Fibroblast of the conjunctiva (primary cell): Measurements from ENCODE around the gene HYAL1.
"Not testable (repeated sequence)": the region's sequence is repeated elsewhere in the genome, so short reads cannot be mapped to it uniquely, and the experiment has no call there.

Source experiments
- DNase-seq: peaks from one replicate; pipeline ENCODE4 v3.0.0-alpha.2; 2010; ENCODE audit warnings: low read depth

Gene HYAL1

DNA sequence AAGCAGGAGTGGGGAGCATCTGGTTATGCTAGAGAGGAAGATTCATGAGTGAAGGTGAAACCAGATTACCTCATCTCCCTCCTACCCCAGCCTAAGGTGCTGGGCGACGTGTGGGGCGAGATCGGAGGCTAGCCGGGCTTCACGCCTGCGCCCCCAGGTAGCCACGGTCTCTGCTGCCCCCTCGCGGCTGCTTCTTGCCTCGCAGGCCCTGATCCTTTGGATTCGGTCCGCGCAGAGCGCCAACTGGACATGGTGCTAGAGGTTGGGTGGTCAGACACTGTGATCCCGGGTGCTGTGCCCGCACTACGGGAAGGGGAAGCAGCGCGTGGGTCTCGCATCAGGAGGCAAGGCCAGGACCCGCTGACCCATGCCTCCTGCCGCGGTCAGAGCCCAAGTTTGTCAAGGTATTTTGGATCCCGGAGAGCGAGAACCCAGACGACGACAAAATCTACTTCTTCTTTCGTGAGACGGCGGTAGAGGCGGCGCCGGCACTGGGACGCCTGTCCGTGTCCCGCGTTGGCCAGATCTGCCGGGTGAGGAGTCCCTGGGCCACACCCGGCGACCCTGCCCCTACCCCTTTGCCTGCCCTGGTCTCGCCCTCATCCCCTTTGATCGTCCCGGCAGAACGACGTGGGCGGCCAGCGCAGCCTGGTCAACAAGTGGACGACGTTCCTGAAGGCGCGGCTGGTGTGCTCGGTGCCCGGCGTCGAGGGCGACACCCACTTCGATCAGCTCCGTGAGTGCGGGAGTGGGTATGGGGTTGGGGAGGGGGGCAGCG is 30.3 kb downstream of the HYAL1 start:
- peak; percentile 40 for DNase-seq

DNA sequence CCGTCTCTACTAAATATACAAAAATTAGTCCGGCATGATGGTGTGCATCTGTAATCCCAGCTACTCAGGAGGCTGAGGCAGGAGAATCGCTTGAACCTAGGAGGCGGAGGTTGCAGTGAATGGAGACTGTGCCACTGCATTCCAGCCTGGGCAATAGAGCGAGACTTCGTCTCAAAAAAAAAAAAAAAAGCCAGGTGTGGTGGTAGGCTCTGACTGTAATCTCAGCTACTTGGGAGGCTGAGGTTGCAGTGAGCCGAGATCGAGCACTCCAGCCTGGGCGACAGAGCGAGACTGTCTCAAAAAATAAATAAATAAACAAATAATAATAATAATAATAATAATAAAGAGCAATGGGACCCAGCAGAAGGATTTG is 30.9 kb downstream of the HYAL1 start:
- DNase-seq: not testable (repeated sequence)

DNA sequence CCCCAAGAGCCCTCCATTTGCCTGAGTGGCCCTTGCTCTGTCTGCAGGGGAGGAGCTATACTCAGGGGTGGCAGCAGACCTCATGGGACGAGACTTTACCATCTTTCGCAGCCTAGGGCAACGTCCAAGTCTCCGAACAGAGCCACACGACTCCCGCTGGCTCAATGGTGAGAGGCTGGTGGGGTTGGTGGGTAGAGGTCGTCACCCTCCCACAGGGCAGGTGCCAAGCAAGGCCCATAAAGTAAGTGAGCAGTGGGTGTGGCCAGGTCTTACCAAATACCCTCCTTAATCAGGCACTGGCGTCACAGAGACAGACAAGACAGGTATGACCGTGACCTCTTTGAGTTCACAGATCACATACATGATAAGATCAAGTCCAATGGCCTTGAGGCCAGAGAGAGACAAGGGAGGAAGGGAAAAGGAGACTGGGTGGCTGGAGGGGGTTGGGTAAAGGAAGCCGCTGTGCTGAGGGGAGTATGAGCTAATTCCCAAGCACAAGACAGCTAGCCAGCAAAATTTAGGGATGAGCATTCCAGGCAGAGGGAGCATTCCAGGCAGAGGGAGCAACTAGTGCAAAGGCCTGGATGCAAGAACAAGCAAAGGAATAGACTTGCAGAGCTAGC is 31.9 kb downstream of the HYAL1 start:
- no peak for DNase-seq

DNA sequence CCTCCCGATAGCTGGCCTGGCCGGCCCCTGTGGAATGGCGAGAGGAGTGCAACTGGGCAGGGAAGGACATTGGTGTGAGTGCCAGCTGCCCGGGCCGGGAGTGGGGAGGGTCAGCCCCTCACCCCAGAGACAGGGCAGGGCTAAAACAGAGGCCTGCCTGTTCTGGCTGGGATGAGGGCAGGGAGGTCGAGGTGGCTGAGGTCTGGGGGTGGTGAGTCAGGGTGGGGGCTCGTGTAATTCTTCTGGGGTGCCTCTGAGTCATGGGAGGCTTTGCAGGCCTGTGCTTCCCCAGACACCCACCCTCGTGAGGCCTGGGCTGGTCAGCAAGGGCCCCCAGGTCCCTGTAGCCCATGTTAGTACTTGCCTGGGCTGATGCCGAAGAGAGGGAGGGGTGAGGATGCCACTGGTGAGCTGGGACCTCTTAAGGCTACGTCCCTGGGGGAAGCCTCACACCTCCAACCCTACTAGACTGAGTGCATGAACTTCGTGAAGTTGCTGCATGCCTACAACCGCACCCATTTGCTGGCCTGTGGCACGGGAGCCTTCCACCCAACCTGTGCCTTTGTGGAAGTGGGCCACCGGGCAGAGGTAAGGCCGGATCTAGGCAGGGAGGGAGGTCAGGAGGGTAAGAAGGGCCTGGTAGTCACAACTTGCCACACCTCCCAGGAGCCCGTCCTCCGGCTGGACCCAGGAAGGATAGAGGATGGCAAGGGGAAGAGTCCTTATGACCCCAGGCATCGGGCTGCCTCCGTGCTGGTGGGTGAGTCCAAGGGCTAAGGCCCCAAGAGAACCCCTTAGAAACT is 32.8 kb downstream of the HYAL1 start:
- DNase-seq: no peak

DNA sequence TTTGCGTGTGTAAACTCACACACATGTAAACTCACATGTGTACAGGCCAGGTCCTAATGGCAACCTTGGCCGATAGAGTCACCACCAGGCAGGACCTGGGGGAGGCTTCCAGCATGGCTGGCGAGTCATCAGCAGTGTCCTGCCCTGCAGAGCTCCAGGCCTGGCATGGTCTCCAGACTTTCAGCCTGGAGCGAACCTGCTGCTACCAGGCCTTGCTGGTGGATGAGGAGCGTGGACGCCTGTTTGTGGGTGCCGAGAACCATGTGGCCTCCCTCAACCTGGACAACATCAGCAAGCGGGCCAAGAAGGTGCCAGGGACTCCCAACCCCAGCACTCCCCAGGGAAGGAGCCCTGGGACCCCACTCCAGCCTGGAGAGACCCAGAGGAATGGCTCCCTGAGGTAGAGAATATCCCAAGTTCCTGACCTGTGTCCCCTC is 33.4 kb downstream of the HYAL1 start:
- DNase-seq: no peak

DNA sequence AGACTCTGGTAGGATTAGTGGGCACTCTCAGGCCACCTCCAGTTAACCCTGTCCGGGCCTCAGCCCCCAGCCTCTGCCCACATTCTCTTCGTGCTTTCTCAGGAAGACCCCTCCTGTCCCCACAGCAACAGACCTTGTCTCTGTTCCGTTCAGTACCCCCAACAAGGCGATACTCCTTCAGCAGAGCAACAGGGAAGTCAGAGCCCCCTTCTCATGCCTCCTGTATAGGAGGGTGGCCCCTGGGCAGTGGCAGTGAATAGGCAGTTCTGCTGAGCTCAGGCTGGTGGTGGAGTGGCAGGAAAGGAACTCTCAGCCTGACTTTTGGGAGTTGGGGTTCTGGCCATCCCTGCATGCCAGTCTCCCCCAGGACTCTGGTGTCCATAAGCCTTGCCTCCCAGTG is 33.9 kb downstream of the HYAL1 start:
- DNase-seq: no peak

DNA sequence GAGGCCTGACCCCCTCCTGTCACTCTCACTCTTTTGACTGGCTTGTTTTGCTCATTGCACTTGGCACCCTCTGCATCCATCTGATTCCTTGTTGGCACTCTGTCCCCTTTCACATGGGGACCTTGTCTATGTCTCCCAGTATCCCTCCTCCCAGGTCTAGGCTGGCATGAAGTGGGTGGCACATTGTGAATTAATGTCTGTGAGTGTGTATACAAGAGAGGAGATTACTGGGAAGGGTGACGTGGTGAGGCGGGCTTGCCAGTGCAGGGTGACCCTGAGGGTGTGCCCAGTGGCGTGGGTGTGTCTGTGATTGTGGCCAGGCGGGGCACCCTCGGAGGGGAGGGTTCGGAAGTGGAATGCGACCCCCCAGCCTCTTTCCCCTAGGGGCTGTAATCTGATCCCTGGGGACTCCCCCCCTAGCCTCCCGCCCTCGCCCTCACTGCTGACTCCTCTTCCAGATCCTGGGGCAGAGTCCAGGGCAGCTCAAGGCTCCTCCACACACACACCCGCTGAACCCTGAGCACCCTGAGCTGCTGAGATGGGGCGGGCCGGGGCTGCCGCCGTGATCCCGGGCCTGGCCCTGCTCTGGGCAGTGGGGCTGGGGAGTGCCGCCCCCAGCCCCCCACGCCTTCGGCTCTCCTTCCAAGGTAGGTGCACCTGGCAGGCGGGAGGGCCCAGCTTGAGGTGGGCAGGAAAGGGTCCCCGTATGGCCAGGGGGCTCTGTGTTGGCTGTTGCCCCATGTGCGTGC is 34.5 kb downstream of the HYAL1 start, which contains the start of gene SEMA3B:
SEMA3B (plus strand) TSS at position 445 of the 749 bp plus-strand sequence; CDS start at position 539, 94 bp downstream.
- DNase-seq: no peak

DNA sequence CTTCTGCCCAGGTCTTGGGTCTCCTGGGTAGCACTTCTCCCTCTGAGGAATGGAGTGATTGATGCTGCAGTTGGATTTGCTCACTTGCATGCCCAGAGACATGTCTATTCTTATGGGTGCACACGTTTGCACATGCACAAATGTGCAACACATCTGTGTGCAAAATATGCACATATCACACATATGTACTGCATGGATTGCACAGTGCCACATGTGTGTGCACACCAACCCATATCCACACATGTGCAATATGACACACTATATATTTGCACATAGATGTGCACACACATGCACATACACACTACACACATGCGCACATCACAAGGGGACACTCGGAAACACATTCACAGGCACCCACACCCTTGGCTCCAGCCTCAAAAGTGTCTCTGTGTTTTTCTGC is 35.1 kb downstream of the HYAL1 start:
- no peak for DNase-seq

DNA sequence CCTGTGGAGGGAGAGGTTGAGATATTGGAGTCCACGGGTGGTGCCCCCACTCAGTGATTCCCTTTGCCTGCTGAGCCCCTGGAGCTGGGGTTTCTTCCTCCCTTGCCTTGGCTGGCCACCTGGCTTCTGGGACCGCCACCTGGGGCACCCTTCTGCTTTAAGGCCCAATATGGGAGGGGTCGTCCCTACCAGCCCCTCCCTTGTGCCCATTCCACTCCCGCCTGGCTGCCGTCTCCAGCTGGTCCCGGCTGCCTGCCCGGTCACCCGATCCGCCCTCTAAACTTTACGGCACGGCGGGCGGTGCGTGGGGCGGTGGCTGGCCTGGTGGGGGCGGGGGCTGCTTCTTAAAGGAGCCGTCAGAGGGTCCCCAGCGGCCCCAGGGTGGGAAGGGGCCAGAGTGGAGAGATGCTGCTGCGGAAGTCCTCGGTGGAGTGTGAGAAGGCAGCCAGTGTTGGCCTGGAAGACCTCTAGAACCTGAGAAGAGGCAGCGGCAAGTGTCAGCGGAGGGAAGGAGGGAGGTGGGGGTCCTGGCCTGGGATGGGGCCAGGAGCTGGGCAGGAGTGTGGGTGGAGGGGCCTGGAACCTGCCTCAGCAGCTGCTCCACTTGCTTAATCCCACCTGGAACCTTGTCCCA is 36.0 kb downstream of the HYAL1 start:
- DNase-seq: no peak

DNA sequence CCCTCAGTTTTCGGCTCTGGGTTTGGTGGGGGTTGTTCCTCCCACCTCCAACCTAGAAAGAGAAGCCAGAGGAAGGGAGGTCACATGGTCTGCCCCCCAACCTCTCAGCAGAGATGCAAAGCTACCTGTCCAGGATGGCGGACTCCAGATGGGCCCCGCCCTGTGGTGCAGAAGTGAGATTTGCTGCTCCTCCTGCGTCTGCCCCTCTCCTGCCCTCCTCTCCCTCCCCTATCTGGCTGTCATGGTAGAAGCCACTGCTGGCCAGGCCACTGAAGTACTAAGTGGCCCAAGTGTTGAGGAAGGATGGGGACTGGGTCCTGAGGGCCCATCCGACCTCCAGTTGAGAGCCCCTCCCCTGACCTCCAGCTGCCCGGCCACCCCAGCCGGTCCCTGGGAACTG is 36.5 kb downstream of the HYAL1 start:
- DNase-seq: no peak

DNA sequence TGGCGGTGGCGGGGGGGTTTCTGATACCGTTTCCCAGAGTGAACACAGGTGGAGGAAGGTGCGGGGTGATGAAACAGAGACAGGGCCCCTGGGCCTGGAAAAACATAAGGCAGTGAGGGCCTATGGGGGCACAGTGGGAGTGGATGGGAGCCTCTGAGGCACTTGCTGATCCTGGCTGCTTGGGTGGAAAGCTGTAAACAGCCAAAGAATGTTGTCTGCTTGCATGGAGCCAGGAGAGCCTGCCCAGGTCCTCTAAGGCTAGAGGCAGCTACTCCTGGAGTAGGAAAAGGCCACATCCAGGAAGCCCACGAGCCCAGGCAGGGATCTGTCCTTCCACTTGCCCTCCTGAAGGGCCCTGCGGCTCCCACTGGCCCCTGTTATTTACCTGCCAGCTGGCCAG is 37.4 kb downstream of the HYAL1 start:
- DNase-seq: no peak

DNA sequence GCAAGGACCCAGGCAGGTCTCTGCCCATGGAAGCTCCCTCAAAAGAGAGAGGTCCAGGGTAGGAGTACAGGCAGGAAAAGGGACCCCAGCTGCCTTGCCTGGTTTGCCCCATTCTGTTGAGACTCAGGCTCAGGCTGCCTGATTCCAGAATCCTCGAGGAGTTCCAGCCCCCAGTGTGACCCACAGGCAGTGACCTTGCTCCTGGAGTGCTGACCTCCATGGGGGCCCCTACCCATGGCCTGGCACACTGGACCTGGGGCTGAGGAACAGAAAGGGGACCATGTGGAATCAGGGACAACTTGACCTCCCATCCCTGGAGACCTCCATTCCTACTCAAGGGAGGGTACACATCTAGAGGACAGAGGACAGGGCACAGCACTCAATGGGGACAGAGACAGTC is 37.8 kb downstream of the HYAL1 start:
- no peak for DNase-seq

DNA sequence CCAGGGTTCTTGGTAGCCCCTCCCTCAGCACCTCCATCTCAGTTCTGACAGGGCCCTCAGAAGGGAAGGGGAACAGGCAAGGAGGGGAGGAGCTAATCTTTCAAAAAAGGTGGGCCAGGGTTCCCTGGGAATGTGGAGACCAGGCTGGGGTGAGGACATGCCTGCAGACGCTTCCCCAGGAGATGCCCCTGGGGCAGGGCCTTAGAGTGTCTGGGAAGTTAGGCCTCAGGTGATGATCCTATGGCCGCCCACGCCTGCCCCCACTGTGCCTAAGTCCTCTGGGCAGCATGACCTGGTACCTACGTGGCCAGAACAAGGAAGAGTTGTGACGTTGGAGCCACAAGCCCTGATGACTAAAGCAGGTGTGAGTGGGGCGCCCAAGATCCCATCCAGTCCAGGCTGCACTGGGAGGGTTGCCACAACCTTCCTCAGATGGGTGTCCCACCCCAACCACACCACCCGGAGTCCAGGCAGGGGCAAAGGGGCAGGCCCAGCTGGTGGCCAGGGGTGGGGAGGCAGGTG is 38.3 kb downstream of the HYAL1 start:
- DNase-seq: no peak

DNA sequence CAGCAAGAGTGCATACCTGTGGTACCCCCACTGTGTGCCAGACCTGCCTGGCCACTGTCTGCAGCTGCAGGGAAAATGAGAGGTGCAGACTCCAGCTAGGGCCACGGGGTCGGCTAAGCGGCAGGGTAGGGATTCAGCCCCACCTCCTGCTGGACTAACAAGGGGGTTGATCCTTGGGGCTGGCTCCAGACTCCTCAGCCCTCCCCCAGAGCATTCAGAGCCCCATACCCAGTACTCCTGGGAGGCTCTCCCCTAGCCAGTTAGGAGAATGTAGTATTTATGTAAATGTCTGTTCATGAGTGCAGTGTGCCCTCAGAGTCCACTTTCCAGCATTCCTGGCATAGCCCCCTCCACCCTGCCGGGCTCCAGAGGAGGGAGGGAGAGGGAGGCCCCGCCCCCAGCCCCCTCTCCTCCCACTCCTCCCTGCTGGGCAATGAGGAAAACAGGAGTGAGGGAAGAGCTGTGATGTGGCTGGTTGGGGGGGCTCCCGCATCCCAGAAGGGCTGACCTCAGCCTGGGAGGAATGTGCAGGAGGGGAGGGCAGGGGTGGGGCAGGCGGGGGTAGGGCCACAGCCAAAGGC is 38.9 kb downstream of the HYAL1 start:
- DNase-seq: peak; percentile 81

DNA sequence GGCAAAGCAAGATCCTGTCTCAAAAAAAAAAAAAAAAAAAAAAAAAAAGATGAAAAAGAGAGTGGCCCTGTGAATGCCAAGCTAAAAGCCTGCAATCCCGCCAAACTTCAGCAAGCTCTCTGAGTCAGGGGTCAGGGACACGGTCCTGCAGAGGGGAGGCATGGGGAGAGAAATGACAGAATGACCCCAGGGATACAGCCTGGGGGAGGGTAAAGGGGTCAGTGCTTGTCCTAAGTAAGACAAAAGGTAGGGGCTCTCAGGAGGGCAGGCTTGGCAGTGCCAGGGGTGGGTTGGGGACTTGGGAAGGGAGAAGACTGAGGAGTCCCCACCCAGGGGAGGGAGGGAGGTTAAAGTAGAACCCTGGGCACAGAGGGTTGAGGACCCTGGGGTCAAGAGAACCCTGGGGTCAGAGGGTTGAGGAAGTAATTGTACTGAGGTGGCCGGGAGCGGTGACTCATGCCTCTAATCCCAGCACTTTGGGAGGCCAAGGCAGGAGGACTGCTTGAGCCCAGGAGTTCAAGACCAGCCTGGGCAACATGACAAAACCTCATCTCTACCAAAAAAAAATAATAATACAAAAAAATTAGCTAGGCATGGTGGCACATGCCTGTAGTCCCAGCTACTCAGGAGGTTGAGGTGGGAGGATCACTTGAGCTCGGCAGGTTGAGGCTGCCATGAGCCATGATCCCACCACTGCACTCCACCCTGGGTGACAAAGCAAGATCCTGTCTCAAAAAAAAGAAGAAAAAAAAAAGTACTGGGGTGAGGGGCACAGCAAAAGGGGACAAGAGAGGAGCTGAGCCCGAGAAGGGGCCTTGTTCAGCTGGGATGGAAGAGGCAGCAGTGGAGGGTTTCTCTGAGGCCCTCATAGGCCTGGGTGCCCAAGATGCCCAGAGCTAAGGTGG is 39.6 kb downstream of the HYAL1 start:
- no peak for DNase-seq

DNA sequence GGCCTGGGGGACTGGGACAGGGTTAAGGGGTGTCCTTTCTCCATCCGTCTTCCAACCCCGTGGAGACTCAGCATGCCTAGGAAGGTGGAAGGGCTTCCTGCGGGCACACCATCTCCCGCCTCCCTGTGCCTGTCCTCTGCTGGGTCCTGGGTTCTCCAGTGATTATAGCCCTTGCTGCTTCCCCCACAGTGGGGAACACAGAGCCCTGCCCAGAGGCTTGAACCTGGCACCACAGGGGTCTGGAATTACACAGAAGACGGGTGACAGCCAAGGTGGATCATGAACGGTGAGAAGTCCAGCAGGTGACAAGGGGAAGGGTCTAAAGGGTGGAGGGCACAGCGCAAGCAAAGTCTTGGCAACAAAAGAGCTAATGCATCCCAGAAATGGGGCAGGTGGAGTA is 40.6 kb downstream of the HYAL1 start:
- DNase-seq: no peak

DNA sequence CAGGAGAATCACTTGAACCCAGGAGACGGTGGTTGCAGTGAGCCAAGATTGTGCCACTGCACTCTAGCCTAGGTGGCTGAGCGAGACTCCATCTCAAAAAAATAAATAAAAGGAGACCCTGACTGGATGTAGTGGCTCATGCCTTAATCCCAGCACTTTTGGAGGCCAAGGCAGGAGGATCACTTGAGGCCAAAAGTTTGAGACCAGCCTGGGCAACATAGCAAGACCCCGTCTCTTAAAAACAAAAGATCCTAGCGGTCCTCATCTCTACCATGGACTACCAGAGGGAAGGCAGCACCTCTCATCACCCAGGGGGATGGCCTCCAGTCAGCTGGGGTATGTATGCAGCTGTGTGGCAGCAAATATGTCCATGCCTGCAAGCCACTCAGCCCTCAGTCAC is 41.2 kb downstream of the HYAL1 start:
- DNase-seq: not testable (repeated sequence)

DNA sequence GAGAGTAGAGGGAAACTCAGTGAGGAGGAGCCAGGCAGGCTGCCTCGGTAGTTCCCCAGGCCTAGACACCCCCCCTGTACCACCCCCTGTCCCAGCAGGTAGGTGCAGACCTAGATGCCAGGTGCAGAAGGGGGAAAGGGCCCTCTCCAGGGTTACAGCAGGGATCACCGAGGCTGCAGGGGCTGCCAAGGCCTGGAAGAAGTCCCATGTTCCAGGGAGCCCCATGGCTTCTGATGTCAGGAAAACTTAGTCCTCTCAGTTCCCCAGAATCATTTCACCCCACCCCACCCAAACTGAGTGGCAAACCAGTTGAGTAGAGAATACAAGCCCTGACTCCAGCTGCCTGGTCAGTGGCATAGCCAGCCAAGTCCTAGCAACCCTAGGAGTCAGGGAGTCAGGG is 41.9 kb downstream of the HYAL1 start:
- no peak for DNase-seq

DNA sequence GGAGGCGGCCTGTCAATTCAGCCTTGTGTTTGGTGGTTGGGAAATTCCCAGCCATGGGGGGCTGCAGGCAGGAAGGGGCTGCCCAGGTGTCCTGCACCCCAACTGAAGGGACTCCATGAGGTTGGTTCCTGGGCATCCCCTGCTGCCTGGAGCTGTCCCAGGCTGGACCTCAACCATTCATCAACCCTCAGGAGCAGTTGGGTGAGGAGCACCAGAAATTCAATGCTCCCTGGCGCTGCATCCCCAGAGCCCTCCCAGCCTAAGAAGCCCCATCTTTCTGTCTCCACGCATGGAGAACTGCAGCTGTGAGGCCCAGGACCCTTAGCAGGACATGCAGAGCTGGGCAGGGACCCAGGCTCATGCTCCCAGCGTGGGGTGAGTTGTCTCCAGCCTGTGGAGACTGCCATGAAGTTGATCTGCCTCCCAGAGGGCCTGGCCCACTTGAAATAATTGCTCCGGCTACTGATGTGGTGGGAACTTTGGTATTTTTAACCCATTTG is 42.4 kb downstream of the HYAL1 start:
- no peak for DNase-seq
